NCI-H2227 treated with DMSO at 0.1 percent for 48 hours (cell line): ENCODE data around the gene SH3BGRL2.
"Not testable (repeated sequence)": the region's sequence is repeated elsewhere in the genome, so short reads cannot be mapped to it uniquely, and the experiment has no call there.

Experiments
- DNase-seq: peaks from one replicate; lab custom pipeline; 2025; lab: John Stamatoyannopoulos, UW

SH3BGRL2 gene

GRCh38 chr6:79745282-79745681 lies 114.2 kb downstream of the SH3BGRL2 start:
- not testable (repeated sequence) for DNase-seq

- not testable (repeated sequence) for DNase-seq
These were observed 115.2 kb downstream of the SH3BGRL2 start for GRCh38 chr6:79746325-79746724.

GRCh38 chr6:79750806-79751205 lies 119.7 kb downstream of the SH3BGRL2 start:
- DNase-seq, result peak; percentile 55
